ENCODE results near the gene GINS1. TPM values are rescaled to one million over a fixed set of nuclear protein-coding genes. Genes with fewer than 3 reads are reported as not detected.

GINS1 gene
- total RNA-seq, 4 donors from 2014 or later: 1.3 to 14.3 TPM; not detected in 2

DNA sequence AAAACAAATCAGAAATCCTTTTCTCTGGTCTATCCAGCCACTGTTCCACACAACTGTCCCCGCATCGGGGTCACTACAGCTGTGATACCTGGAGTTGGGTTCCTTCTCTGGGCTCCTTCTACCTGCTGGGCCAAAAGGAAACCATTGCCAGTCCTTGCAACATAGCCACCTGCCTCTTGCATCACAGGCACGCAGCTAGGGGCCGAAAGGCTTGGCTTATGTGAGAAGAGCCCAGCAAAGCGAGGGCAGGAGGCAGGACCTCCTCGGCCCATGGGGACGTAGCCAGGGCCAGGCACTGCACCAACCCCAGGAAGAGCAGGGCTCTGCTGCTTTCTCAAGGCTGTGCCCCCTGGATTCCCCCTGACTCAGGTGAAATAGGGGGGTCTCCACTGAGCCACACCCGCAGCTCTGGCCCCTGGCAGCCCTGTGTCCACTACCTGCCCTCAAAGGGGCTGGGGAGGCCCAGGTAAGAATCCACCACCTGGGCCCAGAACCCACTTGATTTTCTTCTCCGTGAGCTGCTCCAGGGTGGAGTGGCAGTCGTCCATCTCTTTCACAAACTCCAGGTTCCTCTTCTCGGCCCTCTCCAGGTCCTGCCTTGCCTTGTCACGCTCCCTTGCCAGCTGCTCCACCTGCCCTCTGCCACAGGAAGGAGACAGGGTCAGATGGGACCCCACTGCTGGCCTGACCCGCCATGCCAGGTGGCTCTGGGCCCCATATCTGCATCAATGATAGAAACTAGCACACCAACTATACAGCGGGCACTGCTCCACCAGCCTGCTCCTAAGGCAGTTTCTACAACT, 88.9 kb downstream of the GINS1 start:
- intact Hi-C loops (cut with DNase I; ENCODE audit: low total_unique reads): no loop called here
- no peak for DNase-seq
- no peaks in the 10 kb centered on the region for H3K9me3 ChIP-seq
- TF ChIP-seq CTCF (IDR thresholded peaks at IDR 0.05) (no peak), POLR2A (IDR thresholded peaks at IDR 0.05) (no peak)
- H3K4me1 ChIP-seq: no peaks in the 10 kb centered on the region
- no peaks in the 10 kb centered on the region for H3K36me3 ChIP-seq
- no peaks in the 10 kb centered on the region for H3K27me3 ChIP-seq
- H3K27ac ChIP-seq: no peak overlapping the region
- H3K4me3 ChIP-seq: no peak overlapping the region

- H3K4me1 ChIP-seq: no peaks in the 10 kb centered on the region
- no peaks in the 10 kb centered on the region for H3K9me3 ChIP-seq
- H3K27ac ChIP-seq: no peak overlapping the region
- TF ChIP-seq CTCF (IDR thresholded peaks at IDR 0.05) (no peak), POLR2A (IDR thresholded peaks at IDR 0.05) (no peak)
- no peak overlapping the region for H3K4me3 ChIP-seq
- no peak for DNase-seq
- no peaks in the 10 kb centered on the region for H3K36me3 ChIP-seq
- no peaks in the 10 kb centered on the region for H3K27me3 ChIP-seq
- intact Hi-C loops (cut with DNase I; ENCODE audit: low total_unique reads): no loop called here
Measured at GRCh38 chr20:25496968-25497401, 89.5 kb downstream of the GINS1 start.

DNA sequence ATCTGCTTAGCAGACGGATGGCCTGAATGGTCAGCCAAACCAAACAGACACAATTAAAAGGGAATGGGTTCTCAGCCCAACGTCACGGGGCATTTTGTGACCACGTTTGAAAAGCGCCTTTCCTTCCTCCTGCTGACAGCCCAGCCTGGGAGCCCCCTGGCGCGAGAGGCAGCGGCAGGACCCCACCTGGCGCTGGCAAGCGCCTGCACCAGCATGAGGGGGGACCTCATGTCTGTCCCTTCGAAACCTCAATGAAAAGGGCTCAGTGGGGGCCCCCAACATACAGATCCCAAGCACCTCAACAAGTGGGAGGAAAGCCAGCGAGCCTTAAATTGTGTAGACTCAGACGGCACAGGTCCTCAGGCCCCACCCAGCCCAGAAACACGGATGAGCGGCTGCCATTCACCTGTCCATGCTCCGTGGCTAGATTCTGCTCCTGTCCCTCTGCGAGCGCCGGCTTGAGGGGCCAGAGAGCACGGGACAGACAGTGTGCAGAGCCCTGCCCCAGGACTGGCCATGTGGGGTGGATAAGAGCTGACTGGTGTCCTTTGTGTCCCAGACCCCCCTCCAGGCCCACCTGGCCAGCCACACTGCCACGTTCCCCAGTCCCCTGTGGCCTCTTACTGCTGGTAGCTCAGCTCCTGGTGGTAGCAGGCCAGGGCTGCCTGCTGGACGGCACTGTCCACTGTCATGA, 90.3 kb downstream of the GINS1 start:
- H3K9me3 ChIP-seq: no peaks in the 10 kb centered on the region
- TF ChIP-seq CTCF (IDR thresholded peaks at IDR 0.05) (no peak), POLR2A (IDR thresholded peaks at IDR 0.05) (no peak)
- H3K4me3 ChIP-seq: no peak overlapping the region
- intact Hi-C loops (cut with DNase I; ENCODE audit: low total_unique reads): no loop called here
- no peaks in the 10 kb centered on the region for H3K27me3 ChIP-seq
- DNase-seq: no peak
- H3K36me3 ChIP-seq: no peaks in the 10 kb centered on the region
- no peak overlapping the region for H3K27ac ChIP-seq
- no peaks in the 10 kb centered on the region for H3K4me1 ChIP-seq

Other genes with a start within 250 kb of the GINS1 start
- 10 to 100 TPM; 20.7 to 47.2 (median 30.7) TPM for gene ENTPD6, start 212.0 kb upstream of the GINS1 start, total RNA-seq
- gene PYGB, start 159.6 kb upstream of the GINS1 start, total RNA-seq: 10 to 100 TPM; 26.2 to 87.9 (median 49.8) TPM
- 10 to 100 TPM in 3 of 4 donors, 1 to 10 TPM in 1; 10.0 to 47.6 (median 36.3) TPM for gene ABHD12, start 16.8 kb upstream of the GINS1 start, total RNA-seq
- 10 to 100 TPM in 3 of 4 donors, 1 to 10 TPM in 1; 5.0 to 22.3 (median 14.7) TPM for gene NINL, start 177.9 kb downstream of the GINS1 start, total RNA-seq
- gene NANP, start 216.3 kb downstream of the GINS1 start, total RNA-seq: 10 to 100 TPM in 1 of 4 donors, 1 to 10 TPM in 2, under 1 TPM in 1; 0.88 to 10.9 (median 4.0) TPM